ENCODE data around the gene ATG7.

ATG7 gene

DNA sequence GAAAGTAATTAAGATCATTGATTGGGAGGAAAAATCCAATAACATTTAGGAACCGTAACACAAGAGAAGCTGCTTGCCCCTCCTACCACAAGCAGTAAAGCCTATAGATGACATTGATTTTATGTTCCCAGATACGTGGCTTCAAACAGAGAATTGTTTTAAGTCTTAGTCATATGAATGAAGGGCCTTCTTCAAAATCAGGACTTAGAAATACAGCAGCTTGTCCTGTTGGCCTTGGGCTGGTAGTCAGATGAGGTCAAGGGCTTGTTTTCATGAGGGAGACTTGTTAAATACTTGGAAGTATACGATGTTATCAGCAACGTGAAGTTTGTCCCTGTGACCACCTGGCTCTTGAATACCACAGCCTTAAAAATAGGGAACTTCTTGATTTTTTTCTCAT, 257.1 kb downstream of the ATG7 start:
- no peaks in the 10 kb centered on the region for H3K27me3 ChIP-seq (ENCODE audit: insufficient read depth, insufficient read length)
- no peak overlapping the region for H3K4me3 ChIP-seq (ENCODE audit: insufficient read length, low read depth)
- H3K36me3 ChIP-seq (ENCODE audit: insufficient read depth, insufficient read length, low read length) = no peaks in the 10 kb centered on the region
- no peak overlapping the region for H3K9ac ChIP-seq (ENCODE audit: insufficient read length, low read depth)
- peaks cover 8% of the 10 kb centered on the region for H3K4me1 ChIP-seq (ENCODE audit: insufficient read depth, insufficient read length)
- TF ChIP-seq YY1 (IDR thresholded peaks at IDR 0.05; ENCODE audit: insufficient read depth, insufficient read length) (no peak), ZNF274 (IDR thresholded peaks at IDR 0.05; ENCODE audit: low read depth, low read length) (no peak), SUZ12 (IDR thresholded peaks at IDR 0.05; ENCODE audit: extremely low read depth, insufficient read depth, insufficient read length) (no peak)
- no peak for DNase-seq (ENCODE audit: low read depth, low spot score)
- no peaks in the 10 kb centered on the region for H3K9me3 ChIP-seq (ENCODE audit: insufficient read depth, low read length)

DNA sequence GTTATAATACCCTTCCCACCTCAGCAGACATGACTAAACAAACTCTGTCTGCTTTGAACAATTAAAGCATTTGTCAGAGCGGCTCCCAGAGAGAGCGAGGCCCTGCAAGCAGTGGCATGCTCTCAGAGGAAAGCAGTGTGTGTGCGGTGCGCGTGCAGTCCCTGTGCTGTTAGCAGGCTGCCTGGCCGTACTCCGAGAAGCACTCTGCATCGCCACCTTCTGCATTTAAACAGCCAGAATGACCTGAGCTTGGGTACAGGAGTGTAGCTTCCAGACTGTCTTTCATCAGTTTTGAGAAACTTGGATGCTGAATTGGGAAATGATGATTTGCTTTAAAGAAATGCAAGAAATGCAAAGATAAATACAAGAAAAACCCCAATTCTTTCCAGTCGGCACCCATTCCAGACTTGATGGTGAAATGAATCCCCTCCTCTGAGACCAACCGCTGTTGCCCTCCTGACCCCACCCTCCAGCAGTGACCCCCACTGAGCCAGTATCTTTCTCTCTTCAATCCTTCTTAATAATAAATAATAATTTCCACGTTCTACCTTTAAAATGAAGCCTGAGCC, 258.0 kb downstream of the ATG7 start:
- no peaks in the 10 kb centered on the region for H3K36me3 ChIP-seq (ENCODE audit: insufficient read depth, insufficient read length, low read length)
- H3K27me3 ChIP-seq (ENCODE audit: insufficient read depth, insufficient read length) = no peaks in the 10 kb centered on the region
- no peak overlapping the region for H3K9ac ChIP-seq (ENCODE audit: insufficient read length, low read depth)
- peaks cover 10% of the 10 kb centered on the region for H3K4me1 ChIP-seq (ENCODE audit: insufficient read depth, insufficient read length)
- H3K4me3 ChIP-seq (ENCODE audit: insufficient read length, low read depth) = no peak overlapping the region
- no peak for TF ChIP-seq ZNF274 (IDR thresholded peaks at IDR 0.05; ENCODE audit: low read depth, low read length)
- no peak for TF ChIP-seq YY1 (IDR thresholded peaks at IDR 0.05; ENCODE audit: insufficient read depth, insufficient read length)
- TF ChIP-seq SUZ12 (IDR thresholded peaks at IDR 0.05; ENCODE audit: extremely low read depth, insufficient read depth, insufficient read length) = no peak
- DNase-seq (ENCODE audit: low read depth, low spot score) = no peak
- no peaks in the 10 kb centered on the region for H3K9me3 ChIP-seq (ENCODE audit: insufficient read depth, low read length)

DNA sequence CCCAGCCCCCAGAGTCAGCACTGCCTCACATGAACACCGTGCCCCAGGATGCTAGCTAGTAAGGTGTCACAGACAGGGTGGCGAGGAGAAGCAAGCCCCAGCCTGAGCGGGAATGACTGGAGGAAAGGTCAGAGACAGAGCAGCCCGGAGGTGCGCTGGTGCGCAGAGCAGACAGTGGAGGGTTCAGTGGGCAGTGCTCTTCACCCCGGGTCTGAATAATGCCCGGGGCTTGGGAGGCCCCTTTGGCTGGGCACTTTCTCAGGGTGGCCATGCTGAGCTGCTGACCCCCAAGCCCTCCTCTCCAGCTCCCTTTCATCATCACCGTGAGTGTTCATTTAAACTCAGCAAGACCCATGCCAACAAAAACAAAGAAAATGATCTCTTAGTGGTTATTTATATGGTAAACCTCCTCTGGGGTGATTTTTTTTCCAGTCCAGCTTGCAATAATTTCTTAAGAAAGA, 260.8 kb downstream of the ATG7 start:
- no peaks in the 10 kb centered on the region for H3K36me3 ChIP-seq (ENCODE audit: insufficient read depth, insufficient read length, low read length)
- H3K9ac ChIP-seq (ENCODE audit: insufficient read length, low read depth) = no peak overlapping the region
- no peaks in the 10 kb centered on the region for H3K27me3 ChIP-seq (ENCODE audit: insufficient read depth, insufficient read length)
- no peak overlapping the region for H3K4me3 ChIP-seq (ENCODE audit: insufficient read length, low read depth)
- peaks cover 13% of the 10 kb centered on the region for H3K4me1 ChIP-seq (ENCODE audit: insufficient read depth, insufficient read length)
- TF ChIP-seq YY1 (IDR thresholded peaks at IDR 0.05; ENCODE audit: insufficient read depth, insufficient read length) (no peak), ZNF274 (IDR thresholded peaks at IDR 0.05; ENCODE audit: low read depth, low read length) (no peak), SUZ12 (IDR thresholded peaks at IDR 0.05; ENCODE audit: extremely low read depth, insufficient read depth, insufficient read length) (no peak)
- DNase-seq (ENCODE audit: low read depth, low spot score) = no peak
- no peaks in the 10 kb centered on the region for H3K9me3 ChIP-seq (ENCODE audit: insufficient read depth, low read length)

DNA sequence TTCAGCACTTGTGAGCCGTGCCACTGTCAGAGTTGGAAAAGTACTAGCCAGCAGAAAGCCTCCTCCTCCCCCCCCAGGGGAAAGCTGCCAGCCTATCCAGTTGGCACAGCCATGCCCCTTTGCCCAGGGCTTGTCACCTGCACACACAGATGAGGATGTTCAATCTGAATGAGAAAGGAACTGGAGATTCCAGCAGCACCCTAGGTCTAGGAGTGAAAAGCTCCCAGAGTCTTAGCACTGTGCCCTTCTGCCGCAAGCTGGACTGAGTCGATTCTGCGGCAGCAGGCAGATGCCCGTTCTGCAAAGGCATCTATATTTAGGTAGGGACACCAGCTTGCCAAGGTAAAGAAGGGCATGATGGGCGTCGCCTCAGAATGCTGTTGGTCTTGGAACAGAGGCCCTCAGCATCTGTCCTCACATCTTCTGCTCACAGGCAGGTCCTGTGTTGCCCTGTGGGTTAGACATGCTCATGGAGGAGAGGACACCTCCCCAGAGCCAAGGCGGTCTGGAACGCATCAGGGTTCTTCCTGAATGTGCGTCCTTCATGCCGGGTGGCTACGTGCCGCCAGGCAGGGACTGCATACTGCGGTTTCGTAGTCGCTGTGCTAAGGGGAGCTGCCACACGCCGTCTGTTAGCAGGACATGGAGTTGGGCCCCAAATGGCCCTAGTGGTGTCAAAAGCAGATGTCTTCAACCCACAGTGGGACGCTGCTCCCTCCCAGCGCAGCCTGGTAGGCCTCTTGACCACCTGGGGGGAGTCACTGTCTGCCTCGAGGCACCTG, 262.0 kb downstream of the ATG7 start:
- no peaks in the 10 kb centered on the region for H3K27me3 ChIP-seq (ENCODE audit: insufficient read depth, insufficient read length)

DNA sequence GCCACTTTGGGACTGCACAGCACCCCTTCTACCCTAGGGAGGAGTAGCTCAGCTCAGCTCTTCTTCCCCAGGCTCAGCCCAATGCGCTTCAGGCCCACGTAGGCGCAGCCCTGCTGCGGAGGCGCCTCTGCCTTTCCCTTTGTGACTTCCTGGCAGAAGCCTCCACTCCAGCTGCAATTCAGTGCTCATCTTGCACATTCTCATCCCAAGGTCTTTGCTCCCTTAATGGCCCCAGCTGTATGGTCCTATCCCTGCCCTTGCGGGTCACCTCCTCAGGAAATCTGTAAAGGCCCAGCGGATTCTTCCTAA, 262.6 kb downstream of the ATG7 start:
- DNase-seq (ENCODE audit: low read depth, low spot score) = no peak
- no peaks in the 10 kb centered on the region for H3K9me3 ChIP-seq (ENCODE audit: insufficient read depth, low read length)
- H3K4me3 ChIP-seq (ENCODE audit: insufficient read length, low read depth) = no peak overlapping the region
- no peak for TF ChIP-seq ZNF274 (IDR thresholded peaks at IDR 0.05; ENCODE audit: low read depth, low read length)
- TF ChIP-seq YY1 (IDR thresholded peaks at IDR 0.05; ENCODE audit: insufficient read depth, insufficient read length) = no peak
- TF ChIP-seq SUZ12 (IDR thresholded peaks at IDR 0.05; ENCODE audit: extremely low read depth, insufficient read depth, insufficient read length) = no peak
- H3K36me3 ChIP-seq (ENCODE audit: insufficient read depth, insufficient read length, low read length) = no peaks in the 10 kb centered on the region
- H3K27me3 ChIP-seq (ENCODE audit: insufficient read depth, insufficient read length) = no peaks in the 10 kb centered on the region
- peaks cover 11% of the 10 kb centered on the region for H3K4me1 ChIP-seq (ENCODE audit: insufficient read depth, insufficient read length)
- H3K9ac ChIP-seq (ENCODE audit: insufficient read length, low read depth) = no peak overlapping the region

More for the DNA sequence above, 262.0 kb downstream of the ATG7 start:
- DNase-seq (ENCODE audit: low read depth, low spot score) = no peak
- peaks cover 13% of the 10 kb centered on the region for H3K4me1 ChIP-seq (ENCODE audit: insufficient read depth, insufficient read length)
- no peaks in the 10 kb centered on the region for H3K36me3 ChIP-seq (ENCODE audit: insufficient read depth, insufficient read length, low read length)
- TF ChIP-seq ZNF274 (IDR thresholded peaks at IDR 0.05; ENCODE audit: low read depth, low read length) = no peak
- TF ChIP-seq SUZ12 (IDR thresholded peaks at IDR 0.05; ENCODE audit: extremely low read depth, insufficient read depth, insufficient read length) = no peak
- no peak for TF ChIP-seq YY1 (IDR thresholded peaks at IDR 0.05; ENCODE audit: insufficient read depth, insufficient read length)
- no peaks in the 10 kb centered on the region for H3K9me3 ChIP-seq (ENCODE audit: insufficient read depth, low read length)
- no peak overlapping the region for H3K9ac ChIP-seq (ENCODE audit: insufficient read length, low read depth)
- H3K4me3 ChIP-seq (ENCODE audit: insufficient read length, low read depth) = no peak overlapping the region

DNA sequence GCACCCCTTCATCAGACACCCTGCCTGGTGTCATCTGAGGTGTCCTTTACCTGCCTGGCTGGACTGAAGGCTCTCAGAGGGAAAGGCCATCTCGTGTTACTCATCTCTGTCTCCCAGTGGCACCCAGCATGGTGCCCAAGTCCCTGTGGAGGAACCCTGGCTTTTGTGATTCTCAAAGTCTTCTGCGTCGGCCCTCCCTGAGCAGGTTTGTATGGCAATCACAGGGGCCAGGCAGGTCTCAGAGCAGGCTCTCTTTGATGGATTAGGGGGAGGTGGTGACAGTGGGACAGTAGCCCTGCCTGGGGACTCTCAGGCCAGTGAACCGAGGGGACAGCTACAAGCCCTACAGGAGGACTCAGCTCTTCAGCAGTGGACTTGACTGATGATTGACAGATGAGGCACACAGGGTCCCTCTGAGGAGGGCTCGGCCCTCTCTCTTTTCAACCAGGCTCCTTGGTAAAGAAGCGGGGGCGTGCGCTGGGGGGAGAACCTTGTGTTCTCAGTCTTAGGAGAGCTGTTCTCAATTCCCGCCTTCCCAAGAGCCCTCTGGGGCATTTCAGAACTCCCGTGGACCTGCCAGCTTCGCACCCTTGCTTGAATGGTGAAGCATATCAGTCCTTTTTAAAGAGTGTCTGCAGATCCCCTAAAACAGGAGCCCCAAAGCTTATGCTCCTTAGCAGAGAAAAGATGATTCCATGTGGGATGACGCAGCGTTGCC, 263.2 kb downstream of the ATG7 start:
- Histone ChIP-seq H3K4me3 (ENCODE audit: insufficient read length, low read depth) (no peak overlapping the region), H3K27me3 (ENCODE audit: insufficient read depth, insufficient read length) (no peaks in the 10 kb centered on the region), H3K36me3 (ENCODE audit: insufficient read depth, insufficient read length, low read length) (no peaks in the 10 kb centered on the region), H3K9me3 (ENCODE audit: insufficient read depth, low read length) (no peaks in the 10 kb centered on the region), H3K9ac (ENCODE audit: insufficient read length, low read depth) (no peak overlapping the region), H3K4me1 (ENCODE audit: insufficient read depth, insufficient read length) (peaks cover 11% of the 10 kb centered on the region)
- no peak for DNase-seq (ENCODE audit: low read depth, low spot score)
- TF ChIP-seq SUZ12 (IDR thresholded peaks at IDR 0.05; ENCODE audit: extremely low read depth, insufficient read depth, insufficient read length) = no peak
- TF ChIP-seq ZNF274 (IDR thresholded peaks at IDR 0.05; ENCODE audit: low read depth, low read length) = no peak
- TF ChIP-seq YY1 (IDR thresholded peaks at IDR 0.05; ENCODE audit: insufficient read depth, insufficient read length) = no peak
